ENCODE results near the gene PITPNB.

PITPNB gene

DNA sequence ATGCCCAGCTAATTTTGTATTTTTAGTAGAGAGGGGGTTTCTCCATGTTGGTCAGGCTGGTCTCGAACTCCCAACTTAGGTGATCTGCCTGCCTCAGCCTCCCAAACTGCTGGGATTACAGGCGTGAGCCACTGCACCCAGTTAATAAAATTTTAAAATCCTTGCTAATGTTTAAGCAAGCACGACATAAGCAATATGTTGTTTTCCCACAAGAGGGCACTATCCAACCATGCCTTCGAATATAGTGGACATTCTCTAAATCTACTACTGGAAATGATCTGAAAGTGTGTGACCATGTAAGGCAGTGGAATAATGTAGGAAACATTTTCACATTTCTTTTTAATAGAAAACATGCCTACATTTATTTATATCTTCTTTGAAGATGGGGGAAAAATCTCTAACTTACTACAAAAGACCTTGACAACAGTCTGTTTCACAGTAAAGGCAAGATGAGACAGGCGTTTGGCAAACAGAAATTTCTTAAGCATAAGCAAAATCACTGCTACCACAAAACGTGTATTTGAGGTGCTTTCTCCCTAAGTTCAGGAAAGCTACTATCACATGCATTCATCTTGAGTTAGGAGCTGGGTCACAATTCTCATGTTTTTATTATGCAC lies 38.2 kb downstream of the PITPNB start:
- peak; percentile 57 for DNase-seq (ENCODE audit: low read depth, low spot score)

DNA sequence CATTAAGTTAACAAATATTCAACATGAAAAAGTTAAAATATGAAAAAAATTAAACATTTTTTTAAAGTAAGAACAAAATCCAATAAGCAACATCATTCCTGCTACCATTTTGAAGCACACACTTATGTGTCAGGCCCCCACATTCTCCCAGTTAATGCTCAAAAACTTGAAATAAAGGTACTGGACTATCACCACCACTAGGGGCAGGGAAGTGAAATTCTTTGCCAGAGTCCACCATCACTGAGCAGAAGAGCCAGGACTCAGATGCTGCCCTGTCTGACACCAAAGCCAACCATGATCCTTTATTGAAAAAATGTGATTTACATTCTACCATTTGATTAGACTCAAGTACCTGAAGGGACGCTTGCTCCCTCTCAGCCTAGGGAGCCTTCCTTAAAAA lies 39.1 kb downstream of the PITPNB start:
- DNase-seq (ENCODE audit: low read depth, low spot score) = no peak

DNA sequence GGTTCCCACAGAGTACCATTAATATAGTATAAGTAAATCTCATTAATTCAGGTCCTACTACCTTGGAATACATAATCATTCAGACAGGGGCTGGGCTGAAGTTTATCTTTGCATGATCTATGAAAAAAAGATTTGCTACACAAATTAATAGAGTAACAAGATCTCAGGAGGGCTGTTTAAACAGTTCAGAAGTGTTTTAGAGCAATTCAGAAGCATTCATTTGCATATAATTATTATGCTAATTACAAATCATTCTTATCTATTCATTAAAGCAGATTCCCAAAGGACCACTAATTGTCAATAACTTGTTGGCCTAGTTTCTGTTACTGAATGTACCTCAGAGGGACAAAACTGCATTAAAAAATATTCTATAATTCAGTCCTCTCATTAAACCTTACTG lies 40.5 kb downstream of the PITPNB start:
- DNase-seq (ENCODE audit: low read depth, low spot score) = no peak

DNA sequence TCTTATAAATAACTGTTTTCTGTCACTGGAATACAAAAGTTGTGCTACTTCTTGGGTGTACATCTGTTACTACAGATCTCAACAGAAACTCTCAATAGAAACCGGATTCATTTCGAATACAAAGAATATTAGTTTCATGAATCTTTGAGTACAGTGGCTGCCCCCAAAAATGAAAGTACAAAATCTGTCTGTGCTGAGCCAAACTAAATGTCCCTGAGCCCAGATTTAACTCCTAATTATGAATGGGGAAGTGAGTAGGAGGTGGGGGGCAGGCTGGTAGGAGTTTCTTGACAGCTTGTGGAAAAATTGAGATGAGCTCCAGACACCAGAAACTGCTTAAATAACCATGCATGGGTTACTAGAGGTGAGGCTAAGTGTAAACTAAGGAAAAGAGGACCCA lies 41.6 kb downstream of the PITPNB start:
- no peak for DNase-seq (ENCODE audit: low read depth, low spot score)

DNA sequence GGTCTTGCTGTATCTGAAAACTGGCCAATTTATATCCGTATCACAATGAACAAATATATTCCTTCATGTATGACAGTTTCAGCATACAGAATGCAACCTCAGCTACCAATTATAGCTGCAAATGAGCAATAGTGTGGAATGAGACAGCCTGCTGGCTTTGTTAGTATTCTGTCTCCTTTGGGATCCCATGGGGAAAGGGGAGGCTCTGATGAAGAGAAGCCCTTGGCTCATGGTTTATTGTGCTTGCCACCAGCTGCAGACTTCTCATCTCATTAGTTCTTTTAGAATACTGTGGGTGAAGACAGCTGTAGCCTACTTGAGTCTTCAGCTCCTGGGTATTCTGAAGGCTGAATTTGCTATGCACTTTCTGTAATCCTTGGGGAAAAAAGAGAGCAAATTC lies 42.4 kb downstream of the PITPNB start:
- peak; percentile 44 for DNase-seq (ENCODE audit: low read depth, low spot score)

DNA sequence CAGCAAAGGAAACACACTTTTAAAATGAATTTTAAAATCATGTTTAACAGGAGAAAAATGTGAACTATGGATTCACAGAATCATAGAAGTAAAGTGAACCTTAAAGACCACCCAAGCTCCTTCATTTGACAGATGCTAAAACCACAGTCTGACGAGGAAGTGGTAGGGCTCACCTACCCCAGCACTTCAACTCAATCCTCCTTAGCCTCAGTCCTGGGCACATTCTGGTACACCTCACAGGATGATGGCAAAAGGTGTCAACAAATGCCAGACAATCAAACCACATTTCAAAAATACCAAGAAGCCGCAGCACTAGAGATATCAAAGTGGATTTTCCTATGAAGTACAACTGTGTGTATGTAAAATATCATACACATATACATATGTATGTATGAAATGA lies 43.1 kb downstream of the PITPNB start:
- DNase-seq (ENCODE audit: low read depth, low spot score) = no peak

DNA sequence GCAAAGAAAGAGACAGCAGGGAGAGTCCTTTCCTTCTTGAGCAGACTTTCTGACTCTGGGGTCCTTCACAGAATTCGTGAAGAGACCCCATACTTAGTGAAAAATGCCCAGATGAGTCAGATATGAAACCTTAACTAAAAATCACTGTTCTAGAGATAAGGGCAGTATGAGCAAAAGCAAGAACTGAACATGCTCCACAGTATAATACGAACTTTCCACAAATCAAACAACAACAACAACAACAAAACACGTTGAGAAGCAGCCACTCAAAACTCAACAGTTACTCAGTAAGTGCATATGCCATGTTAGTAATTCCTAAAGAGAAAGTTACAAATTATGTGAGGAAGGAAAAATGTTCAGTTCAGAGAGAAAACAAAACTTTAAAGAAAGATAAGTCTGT lies 44.3 kb downstream of the PITPNB start:
- no peak for DNase-seq (ENCODE audit: low read depth, low spot score)

DNA sequence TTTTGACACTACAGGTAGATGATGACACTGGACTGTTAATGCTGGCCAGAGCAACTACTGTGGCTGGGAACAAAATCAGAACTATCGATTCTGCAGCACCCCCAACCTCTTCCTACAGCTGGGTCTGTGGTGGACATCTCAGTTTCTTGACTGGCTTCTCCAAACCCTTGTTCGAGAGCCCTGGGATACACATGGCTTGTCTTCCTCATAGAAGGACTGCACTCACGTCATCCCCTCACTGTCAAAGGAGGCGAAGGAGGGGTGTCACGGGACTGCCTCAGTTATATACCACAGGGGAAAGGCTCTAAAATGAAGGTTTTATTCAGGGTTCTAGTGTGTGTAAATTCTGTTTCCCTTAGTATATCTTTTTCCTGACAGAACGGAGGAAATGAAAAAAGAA lies 44.9 kb downstream of the PITPNB start:
- no peak for DNase-seq (ENCODE audit: low read depth, low spot score)

DNA sequence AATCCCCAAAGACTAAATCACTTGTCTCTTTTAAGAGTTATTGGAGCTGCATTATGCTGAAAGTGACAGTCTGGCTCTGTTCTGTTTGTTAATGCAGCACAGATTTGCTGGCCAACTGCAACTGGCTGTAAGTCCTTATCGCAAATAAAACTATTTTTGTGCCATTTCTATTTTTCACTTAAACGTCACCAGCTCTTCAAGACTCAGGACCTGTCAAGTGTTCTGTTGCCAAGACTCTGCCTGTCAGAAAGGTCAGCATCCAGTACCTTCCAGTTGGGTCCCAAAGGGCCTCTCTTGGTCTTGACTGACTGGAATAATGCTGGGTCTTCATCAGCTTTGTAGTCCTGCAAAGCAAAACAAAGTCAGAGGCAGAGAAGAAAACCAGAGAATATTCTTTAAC lies 45.6 kb downstream of the PITPNB start:
- no peak for DNase-seq (ENCODE audit: low read depth, low spot score)

DNA sequence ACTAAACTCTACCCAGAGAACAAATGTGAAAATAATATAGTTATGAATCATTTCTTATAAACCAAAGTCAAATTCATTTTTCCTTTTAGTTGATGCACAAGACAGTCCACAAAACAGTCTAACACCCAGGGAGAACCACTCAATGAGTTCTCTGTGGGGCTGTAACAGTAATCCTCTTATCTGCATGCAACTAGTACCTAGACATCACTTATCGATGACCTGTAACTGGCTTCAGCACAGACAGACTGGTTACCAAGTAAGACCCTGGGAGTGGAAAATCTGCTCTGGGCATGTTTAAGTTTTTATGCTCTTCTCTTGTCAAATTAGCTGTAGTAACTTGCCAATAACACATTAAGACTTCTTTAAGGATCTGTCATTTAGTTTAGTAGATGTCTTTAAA lies 46.6 kb downstream of the PITPNB start:
- DNase-seq (ENCODE audit: low read depth, low spot score) = no peak

DNA sequence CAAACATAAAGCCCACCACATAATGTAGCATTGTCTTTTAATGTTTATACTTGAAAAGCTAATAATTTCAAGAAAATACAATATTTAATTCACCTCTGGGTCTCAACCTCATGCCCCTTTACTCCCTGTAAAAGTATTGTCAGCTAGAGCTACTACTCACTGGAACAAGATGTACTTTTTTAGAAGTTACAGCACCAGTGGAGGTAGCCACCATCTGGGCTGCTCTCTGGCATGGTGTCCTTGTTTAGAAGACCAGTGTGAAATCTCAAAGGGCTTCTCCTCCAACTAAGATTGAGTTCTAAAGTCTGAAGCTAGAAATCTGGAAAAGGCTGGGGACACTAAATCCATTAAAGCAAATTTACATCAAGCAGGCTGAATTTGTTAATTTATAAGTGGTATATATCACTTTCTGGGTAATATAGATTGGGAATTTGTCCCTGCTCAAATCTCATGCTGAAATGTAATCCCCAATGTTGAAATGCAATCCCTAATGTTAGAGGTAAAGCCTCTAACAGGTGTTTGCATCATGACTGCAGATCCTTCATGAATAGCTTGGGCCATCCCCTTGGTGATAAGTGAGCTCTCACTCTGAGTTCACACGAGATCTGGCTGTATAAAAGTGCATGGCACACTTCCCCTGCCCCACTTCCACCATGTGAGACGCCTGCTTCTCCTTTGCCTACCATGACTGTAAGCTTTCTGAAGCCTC lies 47.6 kb downstream of the PITPNB start:
- DNase-seq (ENCODE audit: low read depth, low spot score) = no peak

DNA sequence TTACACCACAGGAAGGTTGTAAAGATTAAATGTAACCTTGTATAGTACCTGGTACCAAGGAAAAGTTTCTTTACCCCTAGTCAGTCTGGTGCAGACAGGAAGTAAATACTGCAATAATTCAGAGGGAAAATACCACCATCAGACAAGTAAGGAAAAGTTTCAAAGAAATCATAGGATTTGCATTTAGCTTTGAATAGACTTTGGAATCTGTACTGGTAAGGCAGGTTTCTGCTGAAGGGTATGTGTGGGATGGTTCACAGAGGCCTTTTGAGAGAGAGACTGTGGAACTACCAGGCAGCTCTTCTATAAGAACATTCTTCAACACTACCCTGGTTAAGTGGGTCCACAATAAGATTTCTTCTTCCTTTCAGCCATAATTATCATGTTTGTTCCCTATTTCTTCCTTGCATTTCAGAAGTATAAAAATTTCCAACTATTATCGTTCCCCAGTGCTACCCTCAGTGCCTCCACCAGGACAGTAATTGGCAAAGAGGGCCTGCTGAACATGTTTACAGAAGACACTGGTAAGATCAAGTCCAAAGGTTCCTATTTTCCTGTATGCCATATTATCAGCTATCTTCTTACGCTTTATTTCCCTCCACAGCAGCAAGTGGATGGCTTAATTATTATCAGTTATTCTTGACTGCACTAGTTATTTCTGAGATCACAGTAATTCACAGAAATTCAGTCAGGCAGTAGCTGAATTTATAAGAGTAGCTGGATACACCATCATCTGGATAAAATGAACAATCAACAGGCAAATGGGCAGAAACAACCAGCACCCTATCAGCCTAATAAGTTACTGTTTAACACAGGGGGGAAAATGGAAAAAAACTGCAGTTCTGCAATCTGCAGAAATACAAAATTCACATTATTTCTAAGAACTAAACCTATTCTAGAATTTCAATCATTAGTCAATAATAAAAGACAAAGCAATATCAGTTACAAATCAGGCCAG lies 48.5 kb downstream of the PITPNB start:
- DNase-seq (ENCODE audit: low read depth, low spot score) = no peak

DNA sequence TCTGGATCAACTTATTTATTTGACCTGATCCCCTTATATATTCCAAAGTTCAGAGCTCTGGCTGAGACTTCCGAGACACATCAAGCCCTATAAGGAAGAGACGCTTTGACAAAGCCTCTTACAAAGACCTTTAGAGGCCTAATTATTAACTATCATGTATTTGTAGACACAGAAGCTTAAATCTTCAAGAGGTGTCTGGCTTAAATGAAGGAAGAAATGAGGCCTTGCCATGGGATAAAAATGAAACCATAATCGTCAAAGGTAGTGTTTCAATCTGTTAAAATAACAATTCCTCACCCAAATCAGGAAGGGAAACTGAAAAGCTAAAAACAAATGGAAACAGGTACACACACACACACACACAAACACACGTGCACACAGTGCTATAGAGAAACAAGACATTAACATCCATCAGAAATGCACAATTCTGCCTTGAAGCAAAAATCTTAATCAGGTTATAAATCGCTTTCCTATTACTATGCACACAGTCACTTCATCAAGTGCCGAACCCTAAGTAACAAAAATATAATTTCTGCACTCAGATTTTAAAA lies 50.2 kb downstream of the PITPNB start:
- no peak for DNase-seq (ENCODE audit: low read depth, low spot score)

DNA sequence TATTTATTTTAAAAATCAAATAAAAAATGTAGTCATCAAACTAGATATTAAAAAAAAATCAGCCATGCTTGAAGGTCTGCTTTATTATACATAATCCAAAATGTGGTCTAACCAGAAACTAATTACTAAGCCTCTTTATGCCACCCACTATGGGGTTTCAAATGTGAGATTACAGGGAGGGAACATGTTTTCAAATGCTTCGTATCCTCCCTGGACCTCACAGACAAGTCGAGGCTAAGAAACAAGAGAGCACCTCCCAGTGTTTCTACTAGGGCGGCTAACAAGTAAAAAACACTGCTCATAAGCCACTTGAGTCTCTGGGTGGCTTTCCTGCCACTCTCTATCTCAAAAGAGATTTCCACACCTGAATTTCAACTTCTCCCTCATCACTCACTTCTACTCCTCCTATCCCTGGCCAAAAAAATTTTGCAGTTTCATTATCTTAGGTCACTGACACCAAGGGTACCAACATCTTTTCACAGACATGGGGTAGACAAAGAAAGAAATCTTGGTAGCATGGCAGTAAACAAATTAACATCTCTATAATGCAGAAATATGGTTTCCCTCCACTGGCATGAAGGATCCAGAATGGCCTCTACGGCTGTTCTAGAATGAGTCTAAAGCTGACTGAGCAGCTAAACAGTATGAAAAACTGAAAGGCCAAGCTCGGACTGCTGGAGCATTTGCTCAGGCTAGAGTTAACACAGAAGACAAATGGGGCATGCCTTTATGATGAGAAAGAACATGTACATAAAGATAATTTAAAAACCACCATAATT lies 50.9 kb downstream of the PITPNB start:
- no peak for DNase-seq (ENCODE audit: low read depth, low spot score)

DNA sequence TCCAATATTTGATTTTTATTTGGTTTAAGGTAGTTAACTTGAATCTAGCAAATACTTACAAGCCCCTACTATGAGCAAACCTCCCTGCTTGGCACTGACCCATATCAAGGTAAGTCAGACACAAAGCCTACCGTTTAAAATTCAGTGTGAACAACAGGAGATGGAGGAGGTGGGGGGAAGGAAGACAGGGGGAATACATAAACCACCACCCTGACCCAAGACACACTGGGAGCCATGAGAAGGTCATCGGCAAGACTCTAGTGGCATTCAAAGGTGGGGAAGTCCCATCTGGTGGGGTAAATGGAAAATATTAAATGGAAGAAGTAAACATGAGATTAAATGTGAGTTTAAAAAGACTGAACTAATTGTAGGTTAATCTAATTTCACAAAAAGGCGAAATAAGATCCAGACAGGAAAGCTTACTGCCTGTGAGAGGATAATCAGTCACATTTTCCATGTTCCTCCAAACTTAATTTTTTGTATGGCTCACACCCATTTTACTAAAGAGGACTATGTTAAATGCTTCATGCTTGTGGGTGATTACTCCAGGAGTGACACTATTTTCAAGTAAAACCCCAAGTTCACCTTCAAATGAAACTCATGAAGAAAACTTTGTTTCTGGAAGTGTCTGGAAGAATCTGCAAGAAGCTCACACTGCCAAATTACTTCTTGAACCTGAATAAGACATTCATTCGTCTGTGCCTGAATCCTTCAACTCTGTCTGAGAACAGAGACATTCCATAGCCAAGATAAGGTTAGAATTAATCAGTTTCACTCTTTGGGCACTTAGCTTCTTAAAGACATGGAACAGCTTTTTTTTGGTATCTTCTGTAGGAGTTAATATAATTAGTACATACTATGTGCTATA lies 51.7 kb downstream of the PITPNB start:
- DNase-seq (ENCODE audit: low read depth, low spot score) = no peak

DNA sequence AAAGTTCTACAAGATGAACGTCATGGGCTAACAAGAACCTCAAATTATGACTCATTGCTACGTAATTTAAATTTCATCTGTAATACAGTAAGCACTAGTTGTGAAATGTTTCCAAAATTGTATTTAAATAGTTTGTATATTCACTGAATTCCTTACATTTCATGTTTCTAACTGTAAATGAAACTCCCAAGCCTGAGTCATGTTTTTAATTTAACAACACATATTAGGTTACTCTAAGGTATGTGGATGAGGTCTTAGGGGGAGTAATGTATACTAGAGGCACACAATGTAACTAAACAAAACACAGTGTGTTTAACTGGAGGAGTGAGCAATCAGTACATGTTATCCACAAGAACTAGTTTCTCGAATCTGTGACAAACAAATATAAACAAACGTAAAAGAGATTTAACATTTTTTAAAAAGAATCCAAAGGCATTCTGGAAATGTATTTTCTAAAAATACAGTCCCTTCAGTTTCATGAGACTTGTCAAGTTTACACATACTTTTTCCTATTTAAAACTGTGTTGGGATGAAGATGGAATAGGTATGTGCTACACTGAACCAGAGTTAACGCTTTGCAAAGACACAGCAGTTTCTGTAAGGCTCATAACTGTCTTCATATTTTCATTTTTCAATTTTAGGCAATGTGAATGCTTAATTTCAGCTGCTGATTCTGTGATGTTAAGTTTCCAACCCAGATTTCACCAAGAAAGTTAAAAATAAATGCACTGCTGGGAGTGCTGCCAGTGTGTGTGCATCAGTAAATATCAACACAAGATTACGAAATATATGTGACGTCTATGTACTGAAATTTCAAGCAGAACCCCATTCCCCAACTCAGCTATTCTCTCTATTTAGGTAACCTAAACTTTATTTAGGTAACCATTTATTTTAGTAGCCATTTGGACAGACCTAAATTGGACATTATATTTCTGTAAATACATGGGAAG lies 52.6 kb downstream of the PITPNB start:
- DNase-seq (ENCODE audit: low read depth, low spot score) = peak; percentile 47

DNA sequence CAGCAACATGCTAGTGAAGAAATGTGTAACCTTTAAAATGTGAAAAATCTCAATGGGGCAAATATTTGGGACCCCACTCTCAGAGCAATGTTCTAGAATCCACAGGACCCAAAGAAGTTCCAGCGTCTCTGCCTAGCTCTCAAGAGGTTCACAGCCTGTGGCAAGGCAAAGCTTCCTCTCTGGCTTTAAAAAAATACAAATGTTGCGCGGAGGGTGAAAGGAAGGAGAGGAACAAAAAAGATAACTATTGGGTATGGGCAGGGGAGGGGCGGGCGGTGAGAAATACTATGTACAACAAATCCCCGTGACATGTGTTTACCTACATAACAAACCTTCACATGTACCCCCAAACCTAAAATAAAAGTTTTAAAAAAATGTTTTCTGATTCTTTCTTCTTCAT lies 53.6 kb downstream of the PITPNB start:
- DNase-seq (ENCODE audit: low read depth, low spot score) = no peak

DNA sequence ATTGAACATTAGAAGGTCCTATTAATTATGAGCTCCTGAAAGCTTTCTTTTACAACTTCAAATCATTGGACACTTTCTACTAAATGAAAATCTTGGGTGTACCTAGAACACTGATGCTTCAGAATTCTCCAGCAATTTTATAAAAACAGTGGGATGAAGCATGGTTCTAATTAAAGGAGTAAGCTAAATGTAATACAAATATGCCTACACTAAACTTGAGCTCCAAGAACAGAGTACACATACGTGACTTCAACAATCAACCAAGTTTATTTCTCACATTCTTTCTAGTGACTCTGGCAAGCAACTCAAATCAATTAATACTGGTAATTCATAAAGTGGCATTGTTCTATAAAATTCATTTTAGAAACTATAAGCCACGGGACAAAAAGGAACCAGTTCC lies 55.5 kb downstream of the PITPNB start:
- no peak for DNase-seq (ENCODE audit: low read depth, low spot score)

DNA sequence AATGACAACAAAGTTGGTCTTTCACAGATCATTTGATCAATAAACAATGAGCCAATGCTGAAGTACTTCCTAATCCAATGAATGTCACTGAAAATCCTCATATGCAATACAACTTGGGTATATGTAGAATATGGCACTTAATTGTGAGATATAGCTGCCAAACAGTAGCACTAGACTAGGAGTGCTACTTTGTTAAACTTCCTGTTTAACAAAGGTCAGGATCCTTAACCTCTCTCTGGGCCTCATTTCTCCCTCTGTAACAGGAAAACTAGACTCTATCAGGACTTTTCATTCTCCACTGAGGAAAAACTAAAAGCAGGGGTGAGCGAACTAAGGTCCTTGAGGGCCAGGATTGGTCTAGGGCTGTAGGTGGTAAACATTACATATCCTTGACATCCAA lies 56.1 kb downstream of the PITPNB start:
- DNase-seq (ENCODE audit: low read depth, low spot score) = no peak
